ENCODE measurements around the gene IAH1.

- TF ChIP-seq, protein P1, sequence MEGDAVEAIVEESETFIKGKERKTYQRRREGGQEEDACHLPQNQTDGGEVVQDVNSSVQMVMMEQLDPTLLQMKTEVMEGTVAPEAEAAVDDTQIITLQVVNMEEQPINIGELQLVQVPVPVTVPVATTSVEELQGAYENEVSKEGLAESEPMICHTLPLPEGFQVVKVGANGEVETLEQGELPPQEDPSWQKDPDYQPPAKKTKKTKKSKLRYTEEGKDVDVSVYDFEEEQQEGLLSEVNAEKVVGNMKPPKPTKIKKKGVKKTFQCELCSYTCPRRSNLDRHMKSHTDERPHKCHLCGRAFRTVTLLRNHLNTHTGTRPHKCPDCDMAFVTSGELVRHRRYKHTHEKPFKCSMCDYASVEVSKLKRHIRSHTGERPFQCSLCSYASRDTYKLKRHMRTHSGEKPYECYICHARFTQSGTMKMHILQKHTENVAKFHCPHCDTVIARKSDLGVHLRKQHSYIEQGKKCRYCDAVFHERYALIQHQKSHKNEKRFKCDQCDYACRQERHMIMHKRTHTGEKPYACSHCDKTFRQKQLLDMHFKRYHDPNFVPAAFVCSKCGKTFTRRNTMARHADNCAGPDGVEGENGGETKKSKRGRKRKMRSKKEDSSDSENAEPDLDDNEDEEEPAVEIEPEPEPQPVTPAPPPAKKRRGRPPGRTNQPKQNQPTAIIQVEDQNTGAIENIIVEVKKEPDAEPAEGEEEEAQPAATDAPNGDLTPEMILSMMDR (IDR thresholded peaks at IDR 0.05) = no peak
- TF ChIP-seq POLR2A (IDR thresholded peaks at IDR 0.05) (no peak), POLR2AphosphoS5 (IDR thresholded peaks at IDR 0.05) (no peak)
Measured at GRCh38 chr2:9461079-9461478, 13.3 kb upstream of the IAH1 start.

All from prostate gland (tissue), 2 donors.